Upper lobe of left lung (tissue), 4 donors: ENCODE data around the gene CKAP2L.

ENCODE experiments used
- CTCF ChIP-seq, 6 experiments: fragments of 450-650 bp in 4 of 6; fragments of 200-600 bp in 2 of 6; sonication (generic) in 2 of 6; IDR thresholded peaks; one replicate each; pipeline ENCODE4 v1.5.1; 2016 to 2019; ENCODE audit warnings: antibody characterized with exemption in 6 of 6
- POLR2A ChIP-seq, 4 donors: fragments of 450-650 bp; IDR thresholded peaks; one replicate each; pipeline ENCODE4 v1.5.1; 2016 to 2017; ENCODE audit warnings: antibody characterized with exemption in 4 of 4, mild to moderate bottlenecking in 2 of 4
- POLR2AphosphoS5 ChIP-seq, 2 donors: sonication (generic); formaldehyde crosslinking; IDR thresholded peaks; one replicate each; pipeline ENCODE4 v1.5.1; 2017; ENCODE audit warnings: antibody characterized with exemption in 2 of 2

GRCh38 chr2:112767693-112768330 lies 3.4 kb upstream of the CKAP2L start:
- TF ChIP-seq CTCF (IDR thresholded peaks at IDR 0.05) (no peak), POLR2AphosphoS5 (IDR thresholded peaks at IDR 0.05) (no peak), POLR2A (IDR thresholded peaks at IDR 0.05) (no peak)
